GM12892 (cell line): ENCODE results near the gene SLC30A1.
"Not testable (repeated sequence)": the region's sequence is repeated elsewhere in the genome, so short reads cannot be mapped to it uniquely, and the experiment has no call there.

Source experiments
- DNase-seq: peaks from one replicate; pipeline ENCODE4 v3.0.0; 2011; ENCODE audit not compliant: insufficient read length
- FAIRE-seq: peaks from 2 replicates; lab custom pipeline; 2011; peaks lifted over from hg19 to GRCh38; lab: Jason Lieb, UNC
- POLR2A ChIP-seq: IDR thresholded peaks from 2 replicates; pipeline ENCODE4 v1.6.1; 2011; ENCODE audit warnings: low read depth, low read length, control low read depth
- POLR2AphosphoS5 ChIP-seq: IDR thresholded peaks from 2 replicates; pipeline ENCODE4 v1.6.1; 2011; ENCODE audit warnings: low read depth, low read length, control low read depth
- TAF1 ChIP-seq: IDR thresholded peaks from 2 replicates; pipeline ENCODE4 v1.6.1; 2011; ENCODE audit warnings: low read depth, mild to moderate bottlenecking, control low read depth, low read length, borderline replicate concordance

Gene SLC30A1

GRCh38 chr1:211577277-211577818 lies 1.6 kb downstream of the SLC30A1 start:
- FAIRE-seq (no peak), DNase-seq (no peak)
- TF ChIP-seq POLR2AphosphoS5: no peak
- 0 out of 2 replicates have a peak, but pooled peaks have one; percentile 17 for TF ChIP-seq TAF1
- no peak; the same call in 1 of the 2 replicates for TF ChIP-seq POLR2A

GRCh38 chr1:211576717-211577116 lies 2.2 kb downstream of the SLC30A1 start:
- FAIRE-seq: no peak
- DNase-seq: no peak
- TF ChIP-seq POLR2A (no peak), TAF1 (no peak), POLR2AphosphoS5 (no peak)

- TF ChIP-seq POLR2A: no peak
- TF ChIP-seq TAF1: no peak
- TF ChIP-seq POLR2AphosphoS5: no peak
- DNase-seq: no peak
Measured at GRCh38 chr1:211574705-211575104, 4.3 kb downstream of the SLC30A1 start.

GRCh38 chr1:211571998-211572397 lies 7.0 kb downstream of the SLC30A1 start:
- TF ChIP-seq POLR2A (no peak), POLR2AphosphoS5 (no peak), TAF1 (no peak)
- FAIRE-seq: no peak
- no peak for DNase-seq

More at GRCh38 chr1:211574705-211575104, 4.3 kb downstream of the SLC30A1 start:
- FAIRE-seq: no peak

GRCh38 chr1:211570378-211570777 lies 8.6 kb downstream of the SLC30A1 start:
- not testable (repeated sequence) for DNase-seq, FAIRE-seq

GRCh38 chr1:211566431-211567025 lies 12.4 kb downstream of the SLC30A1 start:
- peak; percentile 24 for DNase-seq
- no peak for TF ChIP-seq TAF1
- TF ChIP-seq POLR2A: no peak
- TF ChIP-seq POLR2AphosphoS5: no peak
- peak; percentile 82 for FAIRE-seq

- DNase-seq (no peak), FAIRE-seq (no peak)
- TF ChIP-seq POLR2A (no peak), TAF1 (no peak), POLR2AphosphoS5 (no peak)
Measured at GRCh38 chr1:211564084-211564483, 14.9 kb downstream of the SLC30A1 start.

GRCh38 chr1:211559222-211560010 lies 19.5 kb downstream of the SLC30A1 start:
- TF ChIP-seq POLR2A (no peak), TAF1 (no peak), POLR2AphosphoS5 (no peak)
- DNase-seq (no peak), FAIRE-seq (no peak)

GRCh38 chr1:211557894-211558625 lies 20.9 kb downstream of the SLC30A1 start:
- TF ChIP-seq POLR2A: no peak
- TF ChIP-seq TAF1: no peak
- TF ChIP-seq POLR2AphosphoS5: no peak
- DNase-seq (no peak), FAIRE-seq (peak; percentile 50)

- FAIRE-seq (no peak), DNase-seq (no peak)
- TF ChIP-seq TAF1 (no peak), POLR2AphosphoS5 (no peak), POLR2A (no peak)
Measured at GRCh38 chr1:211553549-211553948, 25.4 kb downstream of the SLC30A1 start.

- no peak for TF ChIP-seq TAF1
- no peak for TF ChIP-seq POLR2A
- no peak for TF ChIP-seq POLR2AphosphoS5
- no peak for FAIRE-seq
- DNase-seq: no peak
Measured at GRCh38 chr1:211551638-211552460, 27.1 kb downstream of the SLC30A1 start.
